ENCODE measurements around the gene ASXL3. TPM values are rescaled to one million over a fixed set of nuclear protein-coding genes. Genes with fewer than 3 reads are reported as not detected.

Gene ASXL3
- total RNA-seq (0.42 TPM), polyA plus RNA-seq (0.11 TPM)
- long read RNA-seq, donor 1: 0 reads
- long read RNA-seq, donor 2: 0 reads
- long read RNA-seq, donor 3: 0 reads
- long read RNA-seq, donor 4: 0 reads
- long read RNA-seq, donor 5: 0 reads
- long read RNA-seq, donor 6: 0 reads
- long read RNA-seq, donor 7: 0 reads
- long read RNA-seq, donor 8: 0 reads
- long read RNA-seq, donor 9: 0 reads
- long read RNA-seq, donor 10: 0 reads

DNA sequence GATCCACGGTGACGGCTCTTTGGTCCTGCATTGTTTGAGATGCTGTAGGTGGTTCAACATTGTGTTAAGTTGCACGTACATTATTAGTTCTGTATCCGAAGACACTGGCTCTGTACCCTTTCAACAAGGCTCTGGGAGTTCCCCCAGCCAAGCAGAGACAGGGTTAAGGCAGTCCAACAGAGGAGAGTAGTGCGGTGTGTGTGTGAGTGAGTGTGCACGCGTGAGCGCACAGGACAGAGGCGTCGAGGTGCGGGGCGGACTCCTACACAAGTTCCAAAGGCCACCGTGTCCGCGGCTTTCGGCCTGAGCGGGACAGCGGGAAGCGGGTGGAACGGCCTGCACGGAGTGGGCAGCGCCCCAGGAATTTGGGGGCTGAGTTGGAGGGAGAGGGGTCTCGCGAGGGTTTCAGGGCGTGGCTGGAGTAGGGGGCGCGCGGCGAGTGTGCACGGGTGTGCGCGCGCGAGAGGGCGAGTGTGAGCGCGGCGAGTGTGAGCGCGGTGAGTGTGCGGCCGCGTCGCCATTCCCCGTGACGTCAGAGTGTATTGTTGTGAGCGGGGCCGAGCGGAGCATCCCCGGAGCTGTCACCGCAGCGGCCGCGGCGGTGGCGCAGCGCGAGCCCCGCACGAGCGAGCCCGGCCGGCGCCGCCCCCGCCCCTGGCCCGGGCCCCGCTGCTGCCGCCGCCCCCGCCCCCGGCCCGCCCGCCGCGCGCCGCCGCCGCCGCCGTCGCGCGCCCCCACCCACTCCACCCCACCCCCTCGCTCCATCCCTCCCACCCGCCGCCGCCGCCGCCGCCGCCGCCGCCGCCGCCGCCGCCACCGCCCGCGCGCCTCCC, at the start of gene ASXL3:
Gene ASXL3, plus strand, starts transcription at position 535 of the 833 bp plus-strand sequence. CDS start 413 bp downstream, outside the sequence.
- Histone ChIP-seq H3K9me3 (ENCODE audit: control insufficient read depth in 2 of 2, insufficient read depth in 1 of 2, low read length in 1 of 2) (no peaks in the 10 kb centered on the region), H3K4me1 (ENCODE audit: control insufficient read depth in 2 of 2, insufficient read depth in 2 of 2, low read length in 2 of 2) (peaks cover 0 to 2% of the 10 kb centered on the region in 2 donors), H3K4me3 (ENCODE audit: low read length in 2 of 2) (peak within 1 kb of the TSS; percentile 39 to 44), H3K36me3 (ENCODE audit: control insufficient read depth in 2 of 2, insufficient read depth in 2 of 2, low read length in 1 of 2) (no peaks in the 10 kb centered on the region), H3K27ac (ENCODE audit: low read depth in 1 of 2, low read length in 1 of 2) (peak within 1 kb of the TSS; percentile 21 to 32), H3K27me3 (ENCODE audit: control insufficient read depth in 2 of 2, insufficient read depth in 1 of 2, low read length in 1 of 2) (peaks cover 23 to 37% of the 10 kb centered on the region in 2 donors)
- WGBS: 1% methylated on average over 90 of the region's 103 CpGs
- peak in 2 of 9 donors; percentile 13 to 30 for DNase-seq (ENCODE audit: low read depth in 6 of 9, low spot score in 9 of 9)

DNA sequence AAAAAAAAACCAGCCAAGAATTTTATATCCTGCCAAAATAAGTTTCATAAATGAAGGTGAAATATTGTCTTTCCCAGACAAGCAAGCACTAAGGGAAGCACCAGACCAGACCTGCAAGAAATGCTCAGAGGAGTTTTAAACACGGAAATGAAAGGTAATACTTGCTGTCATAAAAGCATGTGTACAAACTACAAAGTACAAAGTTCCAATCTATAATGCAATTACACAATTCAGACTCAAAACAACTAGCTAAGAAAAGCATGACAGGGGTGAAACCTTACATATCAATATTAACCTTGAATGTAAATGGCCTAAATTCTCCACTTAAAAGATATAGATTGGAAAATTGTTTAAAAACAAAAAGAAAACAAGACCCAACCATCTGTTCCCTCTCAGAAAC, 45.0 kb upstream of the ASXL3 start:
- 92% methylated on average over 1 of the region's 1 CpG for WGBS
- Histone ChIP-seq H3K4me3 (ENCODE audit: low read length in 2 of 2) (no peak overlapping the region), H3K36me3 (ENCODE audit: control insufficient read depth in 2 of 2, insufficient read depth in 2 of 2, low read length in 1 of 2) (no peaks in the 10 kb centered on the region), H3K9me3 (ENCODE audit: control insufficient read depth in 2 of 2, insufficient read depth in 1 of 2, low read length in 1 of 2) (peaks cover 0 to 5% of the 10 kb centered on the region in 2 donors), H3K27me3 (ENCODE audit: control insufficient read depth in 2 of 2, insufficient read depth in 1 of 2, low read length in 1 of 2) (no peaks in the 10 kb centered on the region), H3K27ac (ENCODE audit: low read depth in 1 of 2, low read length in 1 of 2) (no peak overlapping the region), H3K4me1 (ENCODE audit: control insufficient read depth in 2 of 2, insufficient read depth in 2 of 2, low read length in 2 of 2) (no peaks in the 10 kb centered on the region)
- no peak for DNase-seq (ENCODE audit: low read depth in 6 of 9, low spot score in 9 of 9)

DNA sequence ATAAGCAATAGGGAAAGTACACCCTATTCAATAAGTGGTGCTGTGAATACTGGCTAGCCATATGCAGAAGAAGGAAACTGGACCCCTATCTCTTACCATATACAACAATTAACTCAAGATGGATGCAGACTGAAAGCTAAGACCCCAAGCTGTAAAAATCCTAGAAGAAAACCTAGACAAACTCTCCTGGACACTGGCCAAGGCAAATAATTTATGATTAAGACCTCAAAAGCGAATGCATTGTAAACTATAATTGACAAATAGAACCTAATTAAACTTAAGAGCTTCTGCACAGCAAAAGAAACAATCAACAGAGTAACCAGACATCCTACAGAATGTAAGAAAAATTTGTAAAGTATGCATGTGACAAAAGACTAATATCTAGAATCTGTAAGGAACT, 41.1 kb upstream of the ASXL3 start:
- DNase-seq (ENCODE audit: low read depth in 6 of 9, low spot score in 9 of 9): no peak
- H3K27ac ChIP-seq (ENCODE audit: low read depth in 1 of 2, low read length in 1 of 2): no peak overlapping the region
- H3K27me3 ChIP-seq (ENCODE audit: control insufficient read depth in 2 of 2, insufficient read depth in 1 of 2, low read length in 1 of 2): no peaks in the 10 kb centered on the region
- no peaks in the 10 kb centered on the region for H3K9me3 ChIP-seq (ENCODE audit: control insufficient read depth in 2 of 2, insufficient read depth in 1 of 2, low read length in 1 of 2)
- 95% methylated on average over 1 of the region's 1 CpG for WGBS
- no peaks in the 10 kb centered on the region for H3K36me3 ChIP-seq (ENCODE audit: control insufficient read depth in 2 of 2, insufficient read depth in 2 of 2, low read length in 1 of 2)
- no peaks in the 10 kb centered on the region for H3K4me1 ChIP-seq (ENCODE audit: control insufficient read depth in 2 of 2, insufficient read depth in 2 of 2, low read length in 2 of 2)
- no peak overlapping the region for H3K4me3 ChIP-seq (ENCODE audit: low read length in 2 of 2)

DNA sequence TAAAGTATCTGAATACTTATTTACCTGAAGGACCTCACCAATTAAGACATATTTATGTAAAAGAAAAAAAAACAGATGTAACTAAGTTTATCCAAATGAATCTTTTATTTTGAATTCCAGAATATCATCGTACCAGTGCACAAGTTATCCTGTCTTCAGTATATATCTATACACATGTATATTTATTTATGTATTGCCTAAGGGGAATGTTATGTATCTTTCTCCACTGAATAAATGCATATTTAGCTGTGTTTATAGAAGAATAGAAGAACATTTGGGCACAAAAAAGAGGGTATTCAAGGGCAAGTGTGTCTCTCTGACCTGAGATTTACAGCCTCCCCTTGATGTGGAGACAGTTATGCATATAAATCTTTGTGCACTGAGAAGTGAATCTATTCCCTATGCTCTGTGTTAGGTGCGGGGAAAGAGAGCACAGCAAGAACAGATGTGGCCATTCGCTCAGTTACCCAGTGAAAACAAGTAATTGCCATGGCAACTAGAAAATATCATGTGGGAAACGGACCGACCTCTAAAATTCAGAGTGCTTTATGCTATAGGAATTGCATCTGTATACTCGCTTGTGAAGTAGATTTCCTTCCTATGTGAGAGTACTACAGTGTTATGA, 39.5 kb upstream of the ASXL3 start:
- Histone ChIP-seq H3K36me3 (ENCODE audit: control insufficient read depth in 2 of 2, insufficient read depth in 2 of 2, low read length in 1 of 2) (no peaks in the 10 kb centered on the region), H3K9me3 (ENCODE audit: control insufficient read depth in 2 of 2, insufficient read depth in 1 of 2, low read length in 1 of 2) (no peaks in the 10 kb centered on the region), H3K4me3 (ENCODE audit: low read length in 2 of 2) (no peak overlapping the region), H3K27ac (ENCODE audit: low read depth in 1 of 2, low read length in 1 of 2) (no peak overlapping the region), H3K4me1 (ENCODE audit: control insufficient read depth in 2 of 2, insufficient read depth in 2 of 2, low read length in 2 of 2) (no peaks in the 10 kb centered on the region), H3K27me3 (ENCODE audit: control insufficient read depth in 2 of 2, insufficient read depth in 1 of 2, low read length in 1 of 2) (no peaks in the 10 kb centered on the region)
- 95% methylated on average over 6 of the region's 6 CpGs for WGBS
- no peak for DNase-seq (ENCODE audit: low read depth in 6 of 9, low spot score in 9 of 9)

DNA sequence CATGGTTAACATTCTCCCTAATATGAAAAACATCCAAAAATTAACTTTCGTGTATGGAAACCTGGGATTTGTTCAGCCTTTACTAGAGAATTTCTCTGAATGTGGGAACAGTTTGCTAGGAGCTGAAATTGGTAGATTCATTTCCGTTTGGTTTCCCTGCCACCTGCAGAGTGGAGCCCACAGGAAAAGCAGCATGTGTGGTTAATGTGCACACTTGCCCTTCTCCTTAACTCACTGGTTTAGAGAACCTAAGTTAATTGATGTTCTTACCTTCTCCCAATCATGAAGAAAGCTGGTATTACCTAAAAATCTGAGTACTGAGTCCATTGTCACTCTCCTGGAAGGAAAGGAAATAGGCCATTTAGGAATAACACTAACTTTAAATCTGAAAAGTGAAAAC, 37.6 kb upstream of the ASXL3 start:
- peak in 1 of 9 donors; percentile 23 for DNase-seq (ENCODE audit: low read depth in 6 of 9, low spot score in 9 of 9)
- no peak overlapping the region for H3K4me3 ChIP-seq (ENCODE audit: low read length in 2 of 2)
- no peaks in the 10 kb centered on the region for H3K4me1 ChIP-seq (ENCODE audit: control insufficient read depth in 2 of 2, insufficient read depth in 2 of 2, low read length in 2 of 2)
- H3K27me3 ChIP-seq (ENCODE audit: control insufficient read depth in 2 of 2, insufficient read depth in 1 of 2, low read length in 1 of 2): no peaks in the 10 kb centered on the region
- H3K27ac ChIP-seq (ENCODE audit: low read depth in 1 of 2, low read length in 1 of 2): no peak overlapping the region
- 43% methylated on average over 2 of the region's 2 CpGs for WGBS
- no peaks in the 10 kb centered on the region for H3K9me3 ChIP-seq (ENCODE audit: control insufficient read depth in 2 of 2, insufficient read depth in 1 of 2, low read length in 1 of 2)
- H3K36me3 ChIP-seq (ENCODE audit: control insufficient read depth in 2 of 2, insufficient read depth in 2 of 2, low read length in 1 of 2): no peaks in the 10 kb centered on the region

DNA sequence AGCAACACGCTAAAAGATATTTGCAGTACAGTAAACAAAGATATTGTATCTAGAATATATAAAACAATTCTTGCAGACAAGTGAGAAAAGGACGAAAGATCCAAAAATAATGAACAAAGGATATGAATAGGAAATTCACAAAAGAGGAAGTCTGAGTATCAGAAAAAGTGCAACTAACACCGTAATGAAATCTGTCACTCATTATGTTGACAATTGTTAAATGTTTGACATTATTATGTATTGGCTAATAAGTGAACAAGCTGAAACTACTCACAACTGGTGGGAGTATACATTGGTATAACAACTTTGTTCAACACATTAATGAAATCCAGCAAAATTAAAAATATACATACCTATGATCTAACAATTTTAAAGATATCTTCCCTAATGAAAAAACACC, 36.7 kb upstream of the ASXL3 start:
- no peaks in the 10 kb centered on the region for H3K4me1 ChIP-seq (ENCODE audit: control insufficient read depth in 2 of 2, insufficient read depth in 2 of 2, low read length in 2 of 2)
- H3K9me3 ChIP-seq (ENCODE audit: control insufficient read depth in 2 of 2, insufficient read depth in 1 of 2, low read length in 1 of 2): no peaks in the 10 kb centered on the region
- no peaks in the 10 kb centered on the region for H3K27me3 ChIP-seq (ENCODE audit: control insufficient read depth in 2 of 2, insufficient read depth in 1 of 2, low read length in 1 of 2)
- H3K4me3 ChIP-seq (ENCODE audit: low read length in 2 of 2): no peak overlapping the region
- no peaks in the 10 kb centered on the region for H3K36me3 ChIP-seq (ENCODE audit: control insufficient read depth in 2 of 2, insufficient read depth in 2 of 2, low read length in 1 of 2)
- no peak for DNase-seq (ENCODE audit: low read depth in 6 of 9, low spot score in 9 of 9)
- WGBS: 45% methylated on average over 3 of the region's 3 CpGs
- no peak overlapping the region for H3K27ac ChIP-seq (ENCODE audit: low read depth in 1 of 2, low read length in 1 of 2)

DNA sequence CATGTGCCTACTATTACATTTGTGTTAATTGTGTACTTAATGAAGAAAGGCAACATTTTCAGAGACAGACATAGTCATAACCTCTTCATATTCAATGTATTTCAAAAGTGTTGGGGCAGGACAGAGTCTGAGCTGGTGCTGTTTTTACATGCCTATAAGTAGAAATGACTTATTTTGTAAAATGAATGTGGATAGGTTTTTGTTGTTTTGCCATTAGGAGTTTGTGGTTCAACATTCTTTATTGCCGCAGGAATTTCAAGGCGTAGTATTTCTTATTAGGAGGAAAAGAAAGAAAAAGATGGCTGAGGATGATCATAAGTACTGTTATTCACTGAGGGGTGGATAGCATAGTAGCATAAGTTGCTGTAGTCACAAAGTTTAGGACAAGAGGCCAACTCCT, 21.2 kb upstream of the ASXL3 start:
- DNase-seq (ENCODE audit: low read depth in 6 of 9, low spot score in 9 of 9): no peak
- no peak overlapping the region for H3K4me3 ChIP-seq (ENCODE audit: low read length in 2 of 2)
- H3K4me1 ChIP-seq (ENCODE audit: control insufficient read depth in 2 of 2, insufficient read depth in 2 of 2, low read length in 2 of 2): no peaks in the 10 kb centered on the region
- no peaks in the 10 kb centered on the region for H3K27me3 ChIP-seq (ENCODE audit: control insufficient read depth in 2 of 2, insufficient read depth in 1 of 2, low read length in 1 of 2)
- H3K36me3 ChIP-seq (ENCODE audit: control insufficient read depth in 2 of 2, insufficient read depth in 2 of 2, low read length in 1 of 2): no peaks in the 10 kb centered on the region
- H3K9me3 ChIP-seq (ENCODE audit: control insufficient read depth in 2 of 2, insufficient read depth in 1 of 2, low read length in 1 of 2): no peaks in the 10 kb centered on the region
- no peak overlapping the region for H3K27ac ChIP-seq (ENCODE audit: low read depth in 1 of 2, low read length in 1 of 2)
- WGBS: 98% methylated on average over 2 of the region's 2 CpGs

DNA sequence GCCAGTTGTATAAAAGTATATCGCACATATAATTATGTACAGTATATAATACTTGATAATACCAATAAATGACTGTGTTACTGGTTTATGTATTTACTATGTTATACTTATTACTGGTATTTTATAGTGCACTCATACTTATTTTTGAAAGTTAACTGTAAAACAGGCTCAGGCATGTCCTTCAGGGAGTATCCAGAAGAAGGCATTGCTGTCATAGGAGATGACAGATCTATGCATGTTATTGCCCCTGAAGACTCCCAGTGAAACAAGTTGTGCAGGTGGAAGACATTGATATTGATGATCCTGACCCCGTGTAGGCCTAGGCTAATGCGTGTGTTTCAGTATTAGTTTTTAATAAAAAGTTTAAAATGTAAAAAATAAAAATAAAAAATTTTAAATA, 20.3 kb upstream of the ASXL3 start:
- 93% methylated on average over 3 of the region's 3 CpGs for WGBS
- H3K4me3 ChIP-seq (ENCODE audit: low read length in 2 of 2): no peak overlapping the region
- H3K36me3 ChIP-seq (ENCODE audit: control insufficient read depth in 2 of 2, insufficient read depth in 2 of 2, low read length in 1 of 2): no peaks in the 10 kb centered on the region
- H3K27me3 ChIP-seq (ENCODE audit: control insufficient read depth in 2 of 2, insufficient read depth in 1 of 2, low read length in 1 of 2): no peaks in the 10 kb centered on the region
- no peak overlapping the region for H3K27ac ChIP-seq (ENCODE audit: low read depth in 1 of 2, low read length in 1 of 2)
- no peak for DNase-seq (ENCODE audit: low read depth in 6 of 9, low spot score in 9 of 9)
- no peaks in the 10 kb centered on the region for H3K9me3 ChIP-seq (ENCODE audit: control insufficient read depth in 2 of 2, insufficient read depth in 1 of 2, low read length in 1 of 2)
- no peaks in the 10 kb centered on the region for H3K4me1 ChIP-seq (ENCODE audit: control insufficient read depth in 2 of 2, insufficient read depth in 2 of 2, low read length in 2 of 2)

DNA sequence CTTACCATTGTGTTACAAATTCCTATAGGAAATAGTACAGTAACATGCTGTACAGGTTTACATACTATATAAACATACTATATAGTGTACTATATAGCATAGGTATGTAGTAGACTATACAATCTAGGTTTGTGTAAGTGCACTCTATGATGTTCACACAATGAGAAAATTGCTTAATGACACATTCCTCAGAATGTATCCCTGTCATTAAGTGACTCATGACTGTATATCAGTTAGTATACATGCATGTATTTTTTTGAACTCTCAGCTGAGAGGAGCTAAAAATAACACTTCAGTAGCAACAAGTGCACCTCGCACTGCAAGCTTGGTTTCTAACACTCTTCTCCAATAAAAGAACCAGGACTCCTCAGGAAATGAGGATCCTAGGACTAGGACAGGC, 19.5 kb upstream of the ASXL3 start:
- Histone ChIP-seq H3K4me3 (ENCODE audit: low read length in 2 of 2) (no peak overlapping the region), H3K27ac (ENCODE audit: low read depth in 1 of 2, low read length in 1 of 2) (no peak overlapping the region), H3K36me3 (ENCODE audit: control insufficient read depth in 2 of 2, insufficient read depth in 2 of 2, low read length in 1 of 2) (no peaks in the 10 kb centered on the region), H3K4me1 (ENCODE audit: control insufficient read depth in 2 of 2, insufficient read depth in 2 of 2, low read length in 2 of 2) (no peaks in the 10 kb centered on the region), H3K27me3 (ENCODE audit: control insufficient read depth in 2 of 2, insufficient read depth in 1 of 2, low read length in 1 of 2) (no peaks in the 10 kb centered on the region), H3K9me3 (ENCODE audit: control insufficient read depth in 2 of 2, insufficient read depth in 1 of 2, low read length in 1 of 2) (no peaks in the 10 kb centered on the region)
- WGBS: 93% methylated on average over 1 of the region's 1 CpG
- no peak for DNase-seq (ENCODE audit: low read depth in 6 of 9, low spot score in 9 of 9)

All from thymus (tissue), 14 donors.